Gastroesophageal sphincter (tissue), 4 donors: ENCODE results near the gene PBRM1. TPM values are rescaled to one million over a fixed set of nuclear protein-coding genes. Genes with fewer than 3 reads are reported as not detected.

Source experiments
- ATAC-seq: fragments of 150-250 bp; one replicate; pipeline ENCODE4 v1.9.1; 2016; ENCODE audit warnings: mild to moderate bottlenecking, moderate library complexity
- H3K27ac ChIP-seq, 4 donors: fragments of 200-600 bp; sonication (generic) in 3 of 4; 1 replicate in 3 of 4; 2 replicates in 1 of 4; pipeline ENCODE4 v1.5.1; 2016 to 2019
- H3K27me3 ChIP-seq: fragments of 200-600 bp; sonication (generic); one replicate; pipeline ENCODE4 v1.5.1; 2019
- H3K36me3 ChIP-seq, 2 donors: fragments of 200-600 bp; sonication (generic); one replicate each; pipeline ENCODE4 v1.5.1; 2019; ENCODE audit warnings: control low read depth in 1 of 2
- H3K4me1 ChIP-seq, 3 donors: fragments of 200-600 bp; sonication (generic); 1 replicate in 2 of 3; 2 replicates in 1 of 3; pipeline ENCODE4 v1.5.1; 2016 to 2019; ENCODE audit warnings: control low read depth in 2 of 3
- H3K4me3 ChIP-seq, 2 donors: fragments of 200-600 bp; sonication (generic); one replicate each; pipeline ENCODE4 v1.5.1; 2019; ENCODE audit warnings: mild to moderate bottlenecking in 1 of 2, moderate library complexity in 1 of 2
- H3K9me3 ChIP-seq, 3 donors: fragments of 200-600 bp; sonication (generic); one replicate each; pipeline ENCODE4 v1.5.1; 2017 to 2019; ENCODE audit warnings: control low read depth in 2 of 3
- EP300 ChIP-seq: sonication (generic); formaldehyde crosslinking; IDR thresholded peaks from one replicate; pipeline ENCODE4 v1.6.1; 2017; ENCODE audit warnings: antibody characterized with exemption, mild to moderate bottlenecking
- POLR2A ChIP-seq, 2 donors: fragments of 450-650 bp; IDR thresholded peaks; one replicate each; pipeline ENCODE4 v1.6.1; 2017; ENCODE audit warnings: antibody characterized with exemption in 2 of 2, mild to moderate bottlenecking in 2 of 2, moderate library complexity in 1 of 2
- POLR2AphosphoS5 ChIP-seq: sonication (generic); formaldehyde crosslinking; IDR thresholded peaks from one replicate; pipeline ENCODE4 v1.6.1; 2017; ENCODE audit warnings: antibody characterized with exemption
- whole genome bisulfite sequencing, 2 donors: methylation state at CpG; one replicate each; pipeline ENCODE4 v1.1.5; 2018; ENCODE audit warnings: low coverage in 1 of 2; 5-methylcytosine and 5-hydroxymethylcytosine counted together
- total RNA-seq, 4 donors: library from RNA; depleted of rRNA; stranded (reverse); fragments of >200 nt; gene quantifications; one replicate each; pipeline ENCODE4 v1.1.0, GENCODE V29; 2016
- TF ChIP-seq, protein P1 (sequence below), 4 experiments: fragments of 200-600 bp in 2 of 4; fragments of 450-650 bp in 2 of 4; sonication (generic) in 1 of 4; IDR thresholded peaks; one replicate each; pipeline ENCODE4 v1.5.1; 2017 to 2019; ENCODE audit warnings: antibody characterized with exemption in 4 of 4, mild to moderate bottlenecking in 2 of 4, moderate library complexity in 2 of 4

PBRM1 gene
- total RNA-seq, 4 donors from 2014 or later: 73.9 to 105 (median 98.4) TPM

DNA sequence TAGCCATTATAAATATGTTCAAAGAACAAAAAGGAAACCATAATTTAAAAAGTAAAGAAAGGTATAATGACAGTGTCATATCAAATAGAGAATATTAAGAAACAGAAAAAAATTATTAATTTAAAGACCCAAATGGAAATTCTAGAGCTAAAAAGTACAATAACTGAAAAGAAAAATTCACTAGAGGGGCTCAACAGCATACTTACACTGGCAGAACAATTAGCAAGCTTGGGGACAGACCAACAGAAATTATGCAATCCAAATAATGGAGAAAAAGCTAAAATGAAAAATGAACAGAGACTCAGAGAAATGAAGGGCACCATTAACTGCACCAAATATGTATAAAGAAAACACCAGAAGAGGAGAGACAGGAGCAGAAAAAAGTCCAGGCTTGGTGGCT, 33.9 kb upstream of the PBRM1 start:
- no peak overlapping the region for H3K27ac ChIP-seq
- ATAC-seq: no peak
- H3K4me1 ChIP-seq: peaks cover 0 to 4% (median 0%) of the 10 kb centered on the region in 3 donors
- H3K4me3 ChIP-seq: no peak overlapping the region
- H3K27me3 ChIP-seq: no peaks in the 10 kb centered on the region
- no peak for TF ChIP-seq POLR2A (IDR thresholded peaks at IDR 0.05)
- TF ChIP-seq, protein P1, sequence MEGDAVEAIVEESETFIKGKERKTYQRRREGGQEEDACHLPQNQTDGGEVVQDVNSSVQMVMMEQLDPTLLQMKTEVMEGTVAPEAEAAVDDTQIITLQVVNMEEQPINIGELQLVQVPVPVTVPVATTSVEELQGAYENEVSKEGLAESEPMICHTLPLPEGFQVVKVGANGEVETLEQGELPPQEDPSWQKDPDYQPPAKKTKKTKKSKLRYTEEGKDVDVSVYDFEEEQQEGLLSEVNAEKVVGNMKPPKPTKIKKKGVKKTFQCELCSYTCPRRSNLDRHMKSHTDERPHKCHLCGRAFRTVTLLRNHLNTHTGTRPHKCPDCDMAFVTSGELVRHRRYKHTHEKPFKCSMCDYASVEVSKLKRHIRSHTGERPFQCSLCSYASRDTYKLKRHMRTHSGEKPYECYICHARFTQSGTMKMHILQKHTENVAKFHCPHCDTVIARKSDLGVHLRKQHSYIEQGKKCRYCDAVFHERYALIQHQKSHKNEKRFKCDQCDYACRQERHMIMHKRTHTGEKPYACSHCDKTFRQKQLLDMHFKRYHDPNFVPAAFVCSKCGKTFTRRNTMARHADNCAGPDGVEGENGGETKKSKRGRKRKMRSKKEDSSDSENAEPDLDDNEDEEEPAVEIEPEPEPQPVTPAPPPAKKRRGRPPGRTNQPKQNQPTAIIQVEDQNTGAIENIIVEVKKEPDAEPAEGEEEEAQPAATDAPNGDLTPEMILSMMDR (IDR thresholded peaks at IDR 0.05): no peak
- no peaks in the 10 kb centered on the region for H3K9me3 ChIP-seq
- peaks cover 0 to 38% of the 10 kb centered on the region in 2 donors for H3K36me3 ChIP-seq

DNA sequence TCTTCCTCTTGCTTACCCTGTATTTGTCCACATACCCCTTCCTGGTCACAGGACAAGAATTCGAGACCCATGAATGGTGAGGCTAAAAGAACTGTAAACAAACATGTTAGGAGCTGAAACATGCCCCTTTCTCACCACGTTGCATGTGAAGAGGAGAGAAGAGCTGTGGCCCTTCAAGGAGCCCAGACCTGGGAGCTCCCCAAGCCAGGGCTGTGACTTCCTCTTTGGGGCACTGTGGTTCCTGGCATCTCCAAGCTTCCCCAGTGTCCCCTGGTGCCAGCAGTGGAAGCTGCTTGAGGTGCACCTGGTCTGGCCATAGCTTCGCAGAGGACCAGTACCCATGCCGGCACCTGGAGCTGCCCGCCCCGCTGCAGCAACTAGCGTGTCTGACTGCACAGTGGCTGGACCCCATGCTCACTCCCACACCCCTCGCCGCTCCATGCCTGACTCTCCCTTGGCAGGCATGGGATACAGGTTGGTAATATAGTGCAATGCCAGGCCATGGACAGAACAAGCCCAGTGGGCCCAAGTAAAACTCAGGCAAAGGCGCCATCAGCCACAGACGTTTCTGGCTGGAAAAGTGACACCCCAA, 30.1 kb upstream of the PBRM1 start:
- Histone ChIP-seq H3K27me3 (no peaks in the 10 kb centered on the region), H3K27ac (no peak overlapping the region), H3K4me3 (no peak overlapping the region), H3K36me3 (peaks cover 0 to 39% of the 10 kb centered on the region in 2 donors), H3K4me1 (peaks cover 0 to 8% (median 0%) of the 10 kb centered on the region in 3 donors), H3K9me3 (no peaks in the 10 kb centered on the region)
- ATAC-seq: no peak
- 71 to 81% methylated on average over 1 to 6 of the region's 11 CpGs for WGBS, 2 donors
- TF ChIP-seq, protein P1 (IDR thresholded peaks at IDR 0.05): no peak
- no peak for TF ChIP-seq POLR2AphosphoS5
- no peak for TF ChIP-seq POLR2A (IDR thresholded peaks at IDR 0.05)
- no peak for TF ChIP-seq EP300

DNA sequence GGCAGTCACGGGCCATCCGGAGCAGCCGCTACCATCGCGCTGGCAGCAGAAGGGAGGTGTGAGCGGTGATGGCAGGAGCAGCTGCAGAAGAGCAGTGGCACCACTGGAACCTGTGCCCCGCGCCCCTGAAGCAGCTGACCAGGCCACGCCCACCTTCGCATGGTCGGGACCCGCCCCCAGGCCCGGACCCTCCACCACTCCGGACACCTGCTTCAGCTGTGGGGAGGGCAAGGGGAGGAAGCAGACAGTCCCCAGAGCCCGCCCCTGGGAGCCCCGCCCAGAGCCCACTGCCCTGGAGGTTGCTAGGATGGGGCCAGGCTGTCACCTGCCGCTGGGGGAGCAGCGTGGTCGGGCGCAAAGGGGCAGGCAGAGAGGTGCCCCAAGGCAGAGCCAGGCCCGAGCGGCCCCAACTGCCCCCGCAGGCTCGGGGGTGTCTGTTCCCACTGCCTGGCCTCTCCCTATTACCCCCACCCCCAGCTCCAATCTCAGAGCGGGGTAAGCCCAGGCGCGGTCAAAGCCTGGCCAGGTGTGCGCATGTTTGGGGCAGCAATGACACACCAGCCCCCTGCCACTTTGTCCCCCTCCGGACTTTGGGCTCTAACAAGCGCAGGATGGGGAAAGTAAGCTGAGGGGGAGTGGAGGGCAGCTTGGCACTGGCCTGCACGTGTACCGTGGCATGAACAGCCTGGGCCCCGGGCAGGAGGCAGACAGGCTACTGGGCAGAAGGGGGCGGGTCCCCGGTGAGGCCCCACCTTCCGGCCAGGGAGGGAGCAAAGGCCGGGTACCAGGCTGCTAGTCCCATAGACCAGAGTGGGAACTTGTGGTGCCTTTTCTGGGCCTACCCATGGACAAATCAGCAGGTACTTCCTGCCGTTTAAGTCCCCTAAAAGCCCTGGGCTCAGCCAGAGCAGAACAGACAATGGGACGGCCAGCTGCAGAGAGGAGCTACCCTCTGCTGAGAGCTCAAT, 28.9 kb upstream of the PBRM1 start:
- no peak for TF ChIP-seq EP300
- TF ChIP-seq, protein P1 (IDR thresholded peaks at IDR 0.05): no peak
- TF ChIP-seq POLR2A (IDR thresholded peaks at IDR 0.05): no peak
- TF ChIP-seq POLR2AphosphoS5: no peak
- no peak for ATAC-seq
- H3K27me3 ChIP-seq: no peaks in the 10 kb centered on the region
- peaks cover 0 to 44% of the 10 kb centered on the region in 2 donors for H3K36me3 ChIP-seq
- no peak overlapping the region for H3K27ac ChIP-seq
- no peak overlapping the region for H3K4me3 ChIP-seq
- H3K4me1 ChIP-seq: peaks cover 0 to 8% (median 0%) of the 10 kb centered on the region in 3 donors
- no peaks in the 10 kb centered on the region for H3K9me3 ChIP-seq
- 45 to 58% methylated on average over 4 to 6 of the region's 39 CpGs for WGBS, 2 donors

DNA sequence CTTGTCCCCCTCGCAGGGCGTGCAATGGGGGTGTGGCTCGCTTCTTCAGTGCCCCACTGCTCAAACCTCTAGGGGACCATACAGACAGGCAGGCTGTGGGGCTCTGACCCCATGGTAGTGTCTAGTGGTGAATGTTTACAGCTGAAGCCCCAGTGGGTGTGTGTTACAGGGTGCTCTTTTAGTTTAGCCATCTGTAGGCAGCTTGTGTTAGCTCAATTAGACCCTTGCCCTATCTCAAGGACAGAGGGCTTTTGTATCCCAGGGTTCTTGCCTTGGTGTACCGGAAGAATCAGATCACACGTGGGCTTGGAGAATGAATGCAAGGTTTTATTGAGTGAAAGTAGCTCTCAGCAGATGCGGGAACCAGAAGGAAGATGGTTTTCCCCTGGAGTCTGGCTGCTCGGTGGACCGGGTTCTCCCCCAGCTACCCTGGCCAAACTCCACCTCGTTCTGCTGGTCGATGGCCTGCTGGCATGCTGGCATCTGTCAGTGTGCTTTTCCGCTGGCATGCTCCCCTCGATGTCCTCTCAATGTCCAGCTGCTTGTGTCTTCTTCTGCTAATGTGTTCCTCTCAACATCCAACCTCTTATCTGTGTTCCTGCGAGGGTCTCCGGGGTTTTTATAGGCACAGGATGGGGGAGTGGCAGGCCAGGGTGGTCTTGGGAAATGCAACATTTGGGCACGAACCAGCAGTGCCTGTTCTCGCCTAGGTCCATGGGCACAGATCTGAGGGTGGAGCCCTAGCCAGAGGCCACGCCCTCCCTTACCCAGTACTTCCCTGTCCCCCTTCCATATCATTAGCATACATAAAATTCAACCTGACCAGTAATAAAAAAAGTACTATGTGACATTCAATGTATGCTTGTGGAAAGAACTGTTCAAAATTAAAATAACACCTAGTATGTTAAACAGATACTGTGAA, 26.8 kb upstream of the PBRM1 start:
- no peak overlapping the region for H3K27ac ChIP-seq
- TF ChIP-seq EP300: no peak
- WGBS, 2 donors: 91 to 97% methylated on average over 5 to 11 of the region's 17 CpGs
- no peak overlapping the region for H3K4me3 ChIP-seq
- H3K4me1 ChIP-seq: peaks cover 0 to 16% (median 2%) of the 10 kb centered on the region in 3 donors
- peaks cover 0 to 52% of the 10 kb centered on the region in 2 donors for H3K36me3 ChIP-seq
- ATAC-seq: no peak
- no peaks in the 10 kb centered on the region for H3K27me3 ChIP-seq
- no peaks in the 10 kb centered on the region for H3K9me3 ChIP-seq

DNA sequence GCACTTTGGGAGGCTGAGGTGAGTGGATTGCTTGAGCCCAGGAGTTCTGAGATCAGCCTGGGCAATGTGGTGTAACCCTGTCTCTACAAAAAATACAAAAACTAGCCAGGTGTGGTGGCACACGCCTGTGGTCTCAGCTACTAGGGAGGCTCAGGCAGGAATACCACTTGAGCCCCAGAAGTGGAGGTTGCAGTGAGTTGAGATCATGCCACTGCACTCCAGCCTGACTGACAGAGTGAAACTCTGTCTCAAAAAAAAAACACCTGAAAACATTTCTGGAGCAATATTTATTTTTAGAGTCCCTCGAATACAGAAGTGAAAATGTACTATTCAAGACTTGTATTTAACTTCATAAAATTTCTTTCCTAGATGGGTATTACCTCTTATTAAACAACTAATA, 24.8 kb upstream of the PBRM1 start:
- Histone ChIP-seq H3K4me3 (no peak overlapping the region), H3K4me1 (peaks cover 4 to 27% (median 8%) of the 10 kb centered on the region in 3 donors), H3K27me3 (no peaks in the 10 kb centered on the region), H3K36me3 (peaks cover 0 to 47% of the 10 kb centered on the region in 2 donors), H3K9me3 (no peaks in the 10 kb centered on the region), H3K27ac (no peak overlapping the region)
- WGBS, 2 donors: 75 to 84% methylated on average over 1 to 2 of the region's 2 CpGs
- ATAC-seq: no peak
- TF ChIP-seq, protein P1 (IDR thresholded peaks at IDR 0.05): no peak
- TF ChIP-seq POLR2A (IDR thresholded peaks at IDR 0.05): no peak
